ENCODE data around the gene CLASP1.
"Not testable (repeated sequence)": the region's sequence is repeated elsewhere in the genome, so short reads cannot be mapped to it uniquely, and the experiment has no call there.

The CLASP1 gene

GRCh38 chr2:121377646-121378045 is 271.6 kb downstream of the CLASP1 start:
- ATAC-seq (no peak), DNase-seq (ENCODE audit: low spot score in 2 of 2) (no peak)
- Mint-ChIP-seq H3K4me3 (no peak overlapping the region), H3K9me3 (no peaks in the 10 kb centered on the region), H3K4me1 (no peaks in the 10 kb centered on the region), H3K36me3 (peaks cover 99% of the 10 kb centered on the region), H3K27ac (no peak overlapping the region)

GRCh38 chr2:121376535-121377250 is 272.6 kb downstream of the CLASP1 start:
- DNase-seq (ENCODE audit: low spot score in 2 of 2) (no peak), ATAC-seq (no peak)
- Mint-ChIP-seq H3K4me3 (no peak overlapping the region), H3K9me3 (no peaks in the 10 kb centered on the region), H3K36me3 (peaks cover 99% of the 10 kb centered on the region), H3K27ac (no peak overlapping the region), H3K4me1 (no peaks in the 10 kb centered on the region)

- no peak overlapping the region for H3K4me3 Mint-ChIP-seq
- no peaks in the 10 kb centered on the region for H3K9me3 Mint-ChIP-seq
- H3K27ac Mint-ChIP-seq: no peak overlapping the region
- ATAC-seq (no peak), DNase-seq (ENCODE audit: low spot score in 2 of 2) (no peak)
- peaks cover 97% of the 10 kb centered on the region for H3K36me3 Mint-ChIP-seq
- no peaks in the 10 kb centered on the region for H3K4me1 Mint-ChIP-seq
These were observed 273.6 kb downstream of the CLASP1 start for GRCh38 chr2:121375621-121376159.

- H3K4me3 Mint-ChIP-seq; DNase-seq (ENCODE audit: low spot score in 2 of 2); H3K9me3 Mint-ChIP-seq; H3K27ac Mint-ChIP-seq; H3K4me1 Mint-ChIP-seq; ATAC-seq: not testable (repeated sequence)
- H3K36me3 Mint-ChIP-seq: peaks cover 97% of the 10 kb centered on the region
These were observed 274.7 kb downstream of the CLASP1 start for GRCh38 chr2:121374412-121375075.

- peak overlapping the region; percentile 54 for H3K27ac Mint-ChIP-seq
- peaks cover 96% of the 10 kb centered on the region for H3K36me3 Mint-ChIP-seq
- DNase-seq (ENCODE audit: low spot score in 2 of 2): no peak
- no peak for ATAC-seq
- H3K9me3 Mint-ChIP-seq: no peaks in the 10 kb centered on the region
- no peaks in the 10 kb centered on the region for H3K4me1 Mint-ChIP-seq
- no peak overlapping the region for H3K4me3 Mint-ChIP-seq
These were observed 276.4 kb downstream of the CLASP1 start for GRCh38 chr2:121372721-121373353.

- DNase-seq (ENCODE audit: low spot score in 2 of 2): no peak
- peaks cover 96% of the 10 kb centered on the region for H3K36me3 Mint-ChIP-seq
- ATAC-seq: no peak
- no peaks in the 10 kb centered on the region for H3K9me3 Mint-ChIP-seq
- no peak overlapping the region for H3K4me3 Mint-ChIP-seq
- H3K27ac Mint-ChIP-seq: no peak overlapping the region
- H3K4me1 Mint-ChIP-seq: no peaks in the 10 kb centered on the region
These were observed 277.2 kb downstream of the CLASP1 start for GRCh38 chr2:121372082-121372481.

GRCh38 chr2:121368836-121369235 is 280.4 kb downstream of the CLASP1 start:
- no peak overlapping the region for H3K4me3 Mint-ChIP-seq
- peak overlapping the region; percentile 35 for H3K27ac Mint-ChIP-seq
- H3K4me1 Mint-ChIP-seq: peaks cover 6% of the 10 kb centered on the region
- no peaks in the 10 kb centered on the region for H3K9me3 Mint-ChIP-seq
- ATAC-seq: no peak
- DNase-seq (ENCODE audit: low spot score in 2 of 2): no peak
- H3K36me3 Mint-ChIP-seq: peaks cover 95% of the 10 kb centered on the region

GRCh38 chr2:121368155-121368554 is 281.1 kb downstream of the CLASP1 start:
- H3K4me1 Mint-ChIP-seq: peaks cover 6% of the 10 kb centered on the region
- H3K27ac Mint-ChIP-seq: peak overlapping the region; percentile 35
- no peaks in the 10 kb centered on the region for H3K9me3 Mint-ChIP-seq
- no peak overlapping the region for H3K4me3 Mint-ChIP-seq
- ATAC-seq (no peak), DNase-seq (ENCODE audit: low spot score in 2 of 2) (no peak)
- peaks cover 95% of the 10 kb centered on the region for H3K36me3 Mint-ChIP-seq

- Mint-ChIP-seq H3K9me3 (no peaks in the 10 kb centered on the region), H3K36me3 (peaks cover 95% of the 10 kb centered on the region), H3K4me1 (peaks cover 6% of the 10 kb centered on the region), H3K4me3 (no peak overlapping the region), H3K27ac (no peak overlapping the region)
- no peak for ATAC-seq
- no peak for DNase-seq (ENCODE audit: low spot score in 2 of 2)
These were observed 281.9 kb downstream of the CLASP1 start for GRCh38 chr2:121367246-121367900.

- Mint-ChIP-seq H3K9me3 (no peaks in the 10 kb centered on the region), H3K4me3 (no peak overlapping the region), H3K27ac (peak overlapping the region; percentile 83), H3K4me1 (peaks cover 6% of the 10 kb centered on the region), H3K36me3 (peaks cover 97% of the 10 kb centered on the region)
- no peak for DNase-seq (ENCODE audit: low spot score in 2 of 2)
- ATAC-seq: no peak
These were observed 283.2 kb downstream of the CLASP1 start for GRCh38 chr2:121366040-121366439.

GRCh38 chr2:121365061-121365460 is 284.2 kb downstream of the CLASP1 start:
- Mint-ChIP-seq H3K4me3 (no peak overlapping the region), H3K27ac (peak overlapping the region; percentile 83), H3K4me1 (peaks cover 6% of the 10 kb centered on the region), H3K36me3 (peaks cover 97% of the 10 kb centered on the region), H3K9me3 (no peaks in the 10 kb centered on the region)
- no peak for DNase-seq (ENCODE audit: low spot score in 2 of 2)
- no peak for ATAC-seq

GRCh38 chr2:121363632-121364420 is 285.4 kb downstream of the CLASP1 start:
- H3K4me1 Mint-ChIP-seq: peaks cover 6% of the 10 kb centered on the region
- H3K4me3 Mint-ChIP-seq: no peak overlapping the region
- DNase-seq (ENCODE audit: low spot score in 2 of 2) (no peak), ATAC-seq (no peak)
- no peaks in the 10 kb centered on the region for H3K9me3 Mint-ChIP-seq
- H3K36me3 Mint-ChIP-seq: peaks cover 95% of the 10 kb centered on the region
- peak overlapping the region; percentile 34 for H3K27ac Mint-ChIP-seq

- Mint-ChIP-seq H3K4me3 (no peak overlapping the region), H3K9me3 (no peaks in the 10 kb centered on the region), H3K4me1 (peaks cover 6% of the 10 kb centered on the region), H3K27ac (peak overlapping the region; percentile 34), H3K36me3 (peaks cover 90% of the 10 kb centered on the region)
- DNase-seq (ENCODE audit: low spot score in 2 of 2) (no peak), ATAC-seq (no peak)
These were observed 286.5 kb downstream of the CLASP1 start for GRCh38 chr2:121362774-121363173.

GRCh38 chr2:121362226-121362625 is 287.0 kb downstream of the CLASP1 start:
- ATAC-seq (no peak), DNase-seq (ENCODE audit: low spot score in 2 of 2) (no peak)
- peak overlapping the region; percentile 7 for H3K27ac Mint-ChIP-seq
- H3K9me3 Mint-ChIP-seq: no peaks in the 10 kb centered on the region
- H3K4me1 Mint-ChIP-seq: peaks cover 6% of the 10 kb centered on the region
- no peak overlapping the region for H3K4me3 Mint-ChIP-seq
- peaks cover 87% of the 10 kb centered on the region for H3K36me3 Mint-ChIP-seq

Data from stimulated activated effector memory CD8-positive, alpha-beta T cell treated with anti-CD3 and anti-CD28 coated beads, Interleukin-12 subunit alpha, Interleukin-12 subunit beta, amount 100 ng/mL, for 72 hours (primary cell).